ENCODE results near the gene TIMM17A. TPM values are rescaled to one million over a fixed set of nuclear protein-coding genes. Genes with fewer than 3 reads are reported as not detected.

Gene TIMM17A
- polyA plus RNA-seq (2012; ENCODE audit: low read depth, missing spikeins): 47.5 TPM

DNA sequence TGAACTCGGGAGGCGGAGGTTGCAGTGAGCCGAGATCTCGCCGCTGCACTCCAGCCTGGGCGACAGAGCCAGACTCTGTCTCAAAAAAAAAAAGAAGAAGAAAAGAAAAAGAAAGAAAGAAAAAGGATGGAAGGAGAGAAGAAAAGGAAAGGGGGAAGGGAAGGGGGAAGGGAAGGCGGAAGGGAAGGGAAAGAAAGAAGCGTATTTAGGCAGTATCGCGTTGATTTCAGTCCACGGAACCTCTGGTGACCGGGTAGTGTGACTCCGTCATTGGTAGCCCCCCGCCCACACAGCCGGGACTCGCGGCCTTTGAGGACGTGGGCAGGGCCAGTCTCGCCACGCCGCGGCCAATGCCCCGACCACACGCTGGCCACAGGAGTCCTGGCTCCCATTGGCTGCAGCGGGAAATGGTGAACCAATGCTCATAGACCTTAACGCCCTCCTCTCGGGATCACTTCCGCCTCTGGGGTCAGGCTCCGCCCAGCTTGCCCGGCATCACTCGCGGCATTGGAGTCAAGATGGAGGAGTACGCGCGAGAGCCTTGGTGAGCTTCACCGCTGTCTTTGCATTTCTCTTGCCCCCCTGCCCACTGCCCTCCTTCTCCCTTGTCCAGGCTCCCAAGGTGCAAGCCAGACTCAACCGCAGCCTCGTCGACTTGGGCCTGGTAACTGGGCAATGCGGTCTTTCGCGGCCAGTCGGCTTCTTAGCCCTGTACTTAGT is at the start of gene TIMM17A:
TSS of gene TIMM17A (plus strand) at position 495 of the 720 bp plus-strand sequence. CDS start at position 519, 24 bp downstream.
- DNase-seq (ENCODE audit: insufficient read length, low spot score) (peak; percentile 86), FAIRE-seq (peak; percentile 100)
- TF ChIP-seq TAF1 (IDR thresholded peaks at IDR 0.05; ENCODE audit: low read depth, low read length) (peak; percentile 91), POLR2AphosphoS5 (IDR thresholded peaks at IDR 0.05; ENCODE audit: low read depth, low read length) (peak; percentile 99), POLR2A (IDR thresholded peaks at IDR 0.05; ENCODE audit: low read depth, low read length) (peak; percentile 98), PAX5 (IDR thresholded peaks at IDR 0.05; ENCODE audit: insufficient read depth, low read length, severe bottlenecking) (no peak), POU2F2 (IDR thresholded peaks at IDR 0.05; ENCODE audit: low read depth, low read length) (peak; percentile 92), SPI1 (IDR thresholded peaks at IDR 0.05; ENCODE audit: low read depth, low read length) (peak; percentile 61; the same call in 1 of the 2 replicates)

DNA sequence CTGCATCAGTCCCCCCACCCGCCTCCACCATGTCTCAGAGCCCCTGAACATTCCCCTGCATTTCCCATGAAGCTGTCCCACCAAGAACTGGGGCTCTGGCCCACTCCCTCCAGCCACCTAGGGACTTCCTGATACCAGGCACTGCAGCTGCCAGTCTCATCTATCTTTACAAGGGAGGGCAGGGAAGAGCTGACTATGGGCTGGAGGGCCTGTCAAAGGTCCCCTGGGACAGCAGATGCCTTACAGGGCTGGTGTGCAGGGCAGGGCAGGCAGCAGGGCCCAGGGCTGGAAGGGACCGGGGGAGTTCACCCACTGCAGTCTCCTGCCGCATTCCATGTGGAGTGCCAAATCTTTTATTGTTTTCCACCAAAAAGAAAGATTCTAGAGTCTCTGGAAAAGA is 49.0 kb upstream of the TIMM17A start:
- no peak for FAIRE-seq

DNA sequence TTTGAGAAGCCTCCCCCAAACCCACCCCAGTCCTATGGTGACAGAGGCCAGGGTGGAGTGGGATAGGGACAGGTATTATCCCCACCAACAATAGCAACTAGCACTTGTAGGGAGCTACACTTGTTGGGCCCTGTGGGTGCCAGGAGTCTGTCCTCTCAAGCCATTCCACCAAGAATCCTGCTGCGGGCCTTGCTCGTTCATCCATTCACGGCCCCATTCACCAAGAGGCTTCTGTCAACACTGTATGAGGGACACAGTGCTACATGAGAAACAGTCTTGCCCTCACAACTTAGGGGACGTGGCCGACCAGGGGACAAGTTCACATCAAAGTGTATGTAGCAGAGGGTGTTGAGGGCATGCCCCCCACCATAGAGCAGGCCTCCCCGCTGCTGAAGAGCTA is 47.7 kb upstream of the TIMM17A start:
- DNase-seq (ENCODE audit: insufficient read length, low spot score) (no peak), FAIRE-seq (no peak)
- TF ChIP-seq PAX5 (IDR thresholded peaks at IDR 0.05; ENCODE audit: insufficient read depth, low read length, severe bottlenecking) (no peak), SPI1 (IDR thresholded peaks at IDR 0.05; ENCODE audit: low read depth, low read length) (no peak), TAF1 (IDR thresholded peaks at IDR 0.05; ENCODE audit: low read depth, low read length) (no peak), POLR2AphosphoS5 (IDR thresholded peaks at IDR 0.05; ENCODE audit: low read depth, low read length) (no peak), POU2F2 (IDR thresholded peaks at IDR 0.05; ENCODE audit: low read depth, low read length) (no peak), POLR2A (IDR thresholded peaks at IDR 0.05; ENCODE audit: low read depth, low read length) (no peak)

More for the DNA sequence above, 49.0 kb upstream of the TIMM17A start:
- DNase-seq (ENCODE audit: insufficient read length, low spot score): no peak
- TF ChIP-seq POLR2A (IDR thresholded peaks at IDR 0.05; ENCODE audit: low read depth, low read length) (no peak), POU2F2 (IDR thresholded peaks at IDR 0.05; ENCODE audit: low read depth, low read length) (no peak), POLR2AphosphoS5 (IDR thresholded peaks at IDR 0.05; ENCODE audit: low read depth, low read length) (no peak), PAX5 (IDR thresholded peaks at IDR 0.05; ENCODE audit: insufficient read depth, low read length, severe bottlenecking) (no peak), TAF1 (IDR thresholded peaks at IDR 0.05; ENCODE audit: low read depth, low read length) (no peak), SPI1 (IDR thresholded peaks at IDR 0.05; ENCODE audit: low read depth, low read length) (no peak)

DNA sequence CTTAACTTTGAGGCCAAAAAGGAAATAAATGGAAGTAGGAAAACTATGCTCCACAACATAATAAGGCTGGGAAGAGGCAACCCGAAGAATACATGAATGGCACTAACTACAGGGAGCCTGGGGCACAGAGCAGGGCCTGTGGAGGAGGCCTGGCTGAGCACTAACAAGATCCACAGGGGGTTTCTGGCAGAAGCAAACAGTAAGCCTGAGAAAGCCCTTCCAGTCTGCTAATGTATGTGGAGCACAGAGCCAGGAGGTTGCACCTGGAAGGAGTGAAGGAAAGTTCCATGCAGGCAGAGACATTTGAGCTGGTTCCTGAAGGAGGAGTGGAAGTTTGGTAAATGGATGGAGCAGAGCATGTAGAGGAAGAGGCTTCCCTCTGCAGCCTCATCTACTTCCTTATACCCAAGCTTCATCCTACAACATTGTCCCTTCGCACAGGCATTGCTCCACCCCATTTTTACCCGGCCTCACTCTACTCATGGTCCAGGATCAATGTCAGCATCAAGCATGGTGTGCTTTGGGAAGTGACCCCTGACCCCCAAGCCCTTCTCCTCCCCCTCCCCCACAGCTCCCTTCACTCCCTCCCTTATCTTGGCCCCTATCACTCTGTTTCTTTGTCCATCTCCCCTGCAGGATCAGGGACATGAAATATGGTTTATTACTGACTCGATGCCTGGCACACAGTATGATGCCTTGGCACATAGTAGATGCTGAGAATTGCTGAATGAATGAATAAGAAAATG is 43.3 kb upstream of the TIMM17A start:
- FAIRE-seq (no peak), DNase-seq (ENCODE audit: insufficient read length, low spot score) (no peak)
- TF ChIP-seq POU2F2 (IDR thresholded peaks at IDR 0.05; ENCODE audit: low read depth, low read length) (no peak), SPI1 (IDR thresholded peaks at IDR 0.05; ENCODE audit: low read depth, low read length) (no peak), TAF1 (IDR thresholded peaks at IDR 0.05; ENCODE audit: low read depth, low read length) (no peak)

DNA sequence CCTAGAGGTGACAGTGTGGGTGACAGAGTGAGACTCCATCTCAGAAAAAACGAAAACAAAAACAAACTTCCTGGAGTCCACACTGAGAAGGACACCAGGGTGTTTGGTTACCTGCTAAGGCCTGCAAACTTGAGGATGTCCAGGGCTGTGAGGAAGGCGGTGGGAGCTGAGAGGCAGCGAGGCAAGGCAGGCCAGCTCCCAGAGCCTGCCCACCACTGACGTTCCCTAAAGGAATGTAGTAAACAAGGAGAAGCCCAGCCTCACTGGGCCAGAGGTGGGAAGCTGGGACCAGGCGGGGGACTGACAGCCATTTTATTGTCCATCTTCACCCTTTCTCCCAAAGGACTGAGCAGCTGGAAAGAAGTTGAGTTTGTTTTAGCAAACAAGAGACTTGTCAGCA is 42.5 kb upstream of the TIMM17A start:
- DNase-seq (ENCODE audit: insufficient read length, low spot score) (no peak), FAIRE-seq (no peak)

DNA sequence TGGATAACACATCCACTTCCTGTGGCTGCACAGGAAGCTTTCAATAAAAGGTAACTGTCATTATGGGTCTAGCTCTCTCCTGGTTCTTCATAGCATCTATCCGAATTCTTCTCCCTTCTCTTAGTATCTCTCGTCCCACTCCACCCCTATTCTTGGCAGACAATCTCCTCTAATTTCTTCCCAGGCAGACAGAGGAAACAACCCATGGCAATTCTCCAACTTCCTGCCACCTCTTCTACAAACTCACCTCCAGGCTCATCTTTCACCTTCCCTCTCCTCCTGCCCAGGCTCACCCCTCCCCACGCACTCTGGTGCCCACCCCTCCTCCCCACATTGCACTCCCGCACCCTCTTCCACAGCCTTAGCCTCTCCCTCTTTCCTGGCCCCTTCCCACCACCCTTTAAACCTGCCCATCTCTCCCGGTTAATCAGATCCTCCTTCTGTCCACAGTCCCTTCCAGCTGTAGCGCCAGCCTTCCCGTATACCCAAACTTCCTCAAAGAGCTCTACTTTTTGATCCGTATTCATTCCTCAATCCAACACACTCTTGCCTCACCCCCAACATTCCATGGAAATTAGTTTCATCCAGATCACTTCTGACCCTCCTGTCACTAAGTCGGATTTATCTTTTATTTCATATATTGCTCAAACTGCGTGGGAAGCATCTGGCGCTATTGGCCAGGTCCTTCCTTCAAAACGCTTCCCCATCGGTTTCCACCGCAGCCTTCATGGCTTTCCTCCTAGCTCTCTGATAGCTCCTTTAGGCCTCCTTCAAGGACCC is 40.7 kb upstream of the TIMM17A start:
- DNase-seq (ENCODE audit: insufficient read length, low spot score) (no peak), FAIRE-seq (no peak)
- TF ChIP-seq POLR2A (IDR thresholded peaks at IDR 0.05; ENCODE audit: low read depth, low read length) (no peak), TAF1 (IDR thresholded peaks at IDR 0.05; ENCODE audit: low read depth, low read length) (no peak), POLR2AphosphoS5 (IDR thresholded peaks at IDR 0.05; ENCODE audit: low read depth, low read length) (no peak), POU2F2 (IDR thresholded peaks at IDR 0.05; ENCODE audit: low read depth, low read length) (no peak), SPI1 (IDR thresholded peaks at IDR 0.05; ENCODE audit: low read depth, low read length) (no peak), PAX5 (IDR thresholded peaks at IDR 0.05; ENCODE audit: insufficient read depth, low read length, severe bottlenecking) (no peak)

More for the DNA sequence above, 42.5 kb upstream of the TIMM17A start:
- TF ChIP-seq PAX5 (IDR thresholded peaks at IDR 0.05; ENCODE audit: insufficient read depth, low read length, severe bottlenecking) (no peak), TAF1 (IDR thresholded peaks at IDR 0.05; ENCODE audit: low read depth, low read length) (no peak), POLR2AphosphoS5 (IDR thresholded peaks at IDR 0.05; ENCODE audit: low read depth, low read length) (no peak), POU2F2 (IDR thresholded peaks at IDR 0.05; ENCODE audit: low read depth, low read length) (no peak), POLR2A (IDR thresholded peaks at IDR 0.05; ENCODE audit: low read depth, low read length) (no peak), SPI1 (IDR thresholded peaks at IDR 0.05; ENCODE audit: low read depth, low read length) (no peak)

DNA sequence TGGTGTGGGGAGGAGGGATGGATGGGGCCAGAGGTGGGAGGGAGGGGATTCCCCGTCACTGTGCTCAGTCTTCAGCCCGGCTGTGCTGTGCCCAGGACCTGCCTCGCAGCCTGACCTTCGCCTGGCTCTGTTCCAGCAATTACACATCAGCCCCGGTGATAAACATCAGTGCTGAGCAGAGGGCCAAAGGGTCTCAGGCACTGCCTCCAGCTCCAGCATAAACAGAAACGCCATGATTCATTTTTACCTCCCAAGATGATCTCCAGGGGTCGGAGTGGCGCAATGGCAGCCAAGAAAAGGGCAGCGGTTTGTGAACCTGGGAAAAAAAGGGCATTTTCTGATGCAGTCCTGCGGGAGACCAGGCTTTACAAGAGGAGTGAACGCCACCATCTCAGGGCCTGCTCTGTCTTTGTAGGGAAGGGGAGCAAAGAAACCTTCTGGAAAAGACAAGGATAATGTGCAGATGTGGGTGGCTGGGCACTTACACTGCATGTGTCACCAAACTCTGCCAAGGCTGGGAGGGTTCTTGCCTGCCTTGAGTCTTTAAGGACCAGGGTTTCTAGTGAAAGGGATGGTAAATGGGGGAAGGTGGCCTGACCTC is 38.6 kb upstream of the TIMM17A start:
- DNase-seq (ENCODE audit: insufficient read length, low spot score) (no peak), FAIRE-seq (no peak)
- TF ChIP-seq POLR2AphosphoS5 (IDR thresholded peaks at IDR 0.05; ENCODE audit: low read depth, low read length) (no peak), POU2F2 (IDR thresholded peaks at IDR 0.05; ENCODE audit: low read depth, low read length) (no peak), SPI1 (IDR thresholded peaks at IDR 0.05; ENCODE audit: low read depth, low read length) (no peak), PAX5 (IDR thresholded peaks at IDR 0.05; ENCODE audit: insufficient read depth, low read length, severe bottlenecking) (no peak), POLR2A (IDR thresholded peaks at IDR 0.05; ENCODE audit: low read depth, low read length) (no peak), TAF1 (IDR thresholded peaks at IDR 0.05; ENCODE audit: low read depth, low read length) (no peak)

DNA sequence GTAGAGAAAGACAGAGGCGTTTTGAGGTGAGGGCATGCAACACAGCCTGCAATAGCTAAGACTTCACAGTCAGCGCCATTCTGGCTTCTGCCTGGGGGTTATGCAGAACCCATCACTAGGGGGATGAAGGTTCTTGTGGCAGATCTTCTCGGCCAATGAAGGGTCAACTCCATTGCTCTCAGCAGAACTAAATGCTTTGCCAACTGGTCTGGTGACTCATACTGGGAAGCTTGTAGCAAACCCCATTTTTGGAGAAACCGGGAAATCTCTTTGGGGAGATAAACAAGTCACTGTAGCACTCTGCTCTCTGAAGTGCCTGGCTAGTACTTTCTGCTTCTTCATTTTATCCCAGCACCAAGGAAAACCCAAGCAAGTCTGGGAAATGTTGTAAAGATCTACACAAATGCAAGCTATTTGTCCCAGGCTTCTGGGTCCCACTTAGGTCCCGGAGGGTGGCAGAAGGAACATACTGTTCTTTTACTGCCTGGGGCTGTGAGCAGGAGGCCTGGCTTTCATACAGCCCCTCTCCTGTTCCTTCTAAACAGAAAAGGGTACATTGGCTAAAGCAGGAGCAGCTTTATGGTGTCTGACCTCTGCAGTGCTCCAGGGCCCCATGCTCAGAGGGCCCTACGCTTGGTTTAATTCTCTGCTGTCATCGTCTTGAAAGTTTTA is 37.8 kb upstream of the TIMM17A start:
- DNase-seq (ENCODE audit: insufficient read length, low spot score) (no peak), FAIRE-seq (no peak)
- no peak for TF ChIP-seq POLR2A (IDR thresholded peaks at IDR 0.05; ENCODE audit: low read depth, low read length)
- TF ChIP-seq TAF1 (IDR thresholded peaks at IDR 0.05; ENCODE audit: low read depth, low read length): no peak
- no peak for TF ChIP-seq POU2F2 (IDR thresholded peaks at IDR 0.05; ENCODE audit: low read depth, low read length)
- no peak for TF ChIP-seq PAX5 (IDR thresholded peaks at IDR 0.05; ENCODE audit: insufficient read depth, low read length, severe bottlenecking)
- no peak for TF ChIP-seq POLR2AphosphoS5 (IDR thresholded peaks at IDR 0.05; ENCODE audit: low read depth, low read length)
- TF ChIP-seq SPI1 (IDR thresholded peaks at IDR 0.05; ENCODE audit: low read depth, low read length): no peak

Data from GM12891 (cell line).